Endothelial cell of umbilical vein (primary cell): ENCODE measurements around the gene EXOC6B. TPM values are rescaled to one million over a fixed set of nuclear protein-coding genes. Genes with fewer than 3 reads are reported as not detected.

Experiments
- BruUV-seq: library from RNA; stranded (reverse); fragments of 400-500 nt; replicated peaks from 2 replicates; lab custom pipeline; 2021; lab: Mats Ljungman, UMichigan
- CTCF ChIA-PET: fragments of 300-600, 350-600 bp; sonication (Branson Sonifier 250); formaldehyde crosslinking; loops from one replicate; lab custom pipeline; 2021; ENCODE audit warnings: antibody characterized with exemption, inconsistent platforms; lab: Charles Lee
- POLR2A ChIA-PET: fragments of 300-600, 350-600 bp; sonication (Branson Sonifier 250); formaldehyde crosslinking; loops from one replicate; lab custom pipeline; 2021; ENCODE audit warnings: antibody characterized with exemption, inconsistent platforms; lab: Charles Lee
- DNase-seq: peaks from one replicate; pipeline ENCODE4 v3.0.0-alpha.2; 2011; ENCODE audit warnings: low read depth, low spot score
- FAIRE-seq: peaks from 2 replicates; lab custom pipeline; 2011; peaks lifted over from hg19 to GRCh38; lab: Jason Lieb, UNC
- H2AFZ ChIP-seq: 2 replicates; pipeline ENCODE4 v1.6.0; 2012; ENCODE audit warnings: low read depth, low read length, control low read depth, inconsistent platforms
- H3K27ac ChIP-seq: 2 replicates; pipeline ENCODE4 v1.5.1; 2011; ENCODE audit warnings: low read depth, mild to moderate bottlenecking, control low read depth, low read length, moderate library complexity; ENCODE audit not compliant: insufficient read depth
- H3K27me3 ChIP-seq, 2 experiments: 2 replicates each; pipeline versions ENCODE4 v1.6.0 to v1.6.1; 2011; ENCODE audit warnings: low read length in 2 of 2, mixed read lengths in 1 of 2; ENCODE audit not compliant: control insufficient read depth in 2 of 2, insufficient read depth in 2 of 2
- H3K36me3 ChIP-seq, 2 experiments: 2 replicates in 1 of 2; 3 replicates in 1 of 2; pipeline ENCODE4 v1.5.1; 2011; ENCODE audit warnings: low read length in 2 of 2, mild to moderate bottlenecking in 1 of 2, moderate library complexity in 1 of 2; ENCODE audit not compliant: control insufficient read depth in 2 of 2, insufficient read depth in 2 of 2; ENCODE audit errors: extremely low read depth in 1 of 2
- H3K4me1 ChIP-seq: 3 replicates; pipeline ENCODE4 v1.5.1; 2011; ENCODE audit warnings: mild to moderate bottlenecking, low read length; ENCODE audit not compliant: control insufficient read depth, insufficient read depth; ENCODE audit errors: extremely low read depth
- H3K4me2 ChIP-seq: 2 replicates; pipeline ENCODE4 v1.6.1; 2011; ENCODE audit warnings: low read length, control low read depth, mixed read lengths; ENCODE audit not compliant: insufficient read depth
- H3K4me3 ChIP-seq, 3 experiments: fragments of 200-600 bp in 1 of 3; sonication (generic), shearing (Covaris generic) in 1 of 3; replicated peaks in 1 of 3; 2 replicates each; pipeline ENCODE4 v1.5.1; 2011 to 2016; ENCODE audit warnings: control low read depth in 3 of 3, low read length in 3 of 3, mild to moderate bottlenecking in 2 of 3, inconsistent platforms in 1 of 3, low read depth in 1 of 3, moderate library complexity in 1 of 3; ENCODE audit not compliant: insufficient read depth in 1 of 3
- H3K79me2 ChIP-seq: 2 replicates; pipeline ENCODE4 v1.6.0; 2012; ENCODE audit warnings: low read length, inconsistent platforms; ENCODE audit not compliant: control insufficient read depth, insufficient read depth
- H3K9ac ChIP-seq: replicated peaks from 2 replicates; pipeline ENCODE3; 2011; ENCODE audit warnings: low read length, control low read depth; ENCODE audit not compliant: insufficient read depth; ENCODE audit errors: extremely low read depth
- H3K9me1 ChIP-seq: replicated peaks from 3 replicates; pipeline ENCODE4 v1.6.0; 2011; ENCODE audit warnings: mild to moderate bottlenecking, low read length; ENCODE audit not compliant: control insufficient read depth, insufficient read depth; ENCODE audit errors: extremely low read depth
- H3K9me3 ChIP-seq: replicated peaks from 2 replicates; pipeline ENCODE4 v1.5.1; 2012; ENCODE audit warnings: low read length, inconsistent platforms; ENCODE audit not compliant: control insufficient read depth, insufficient read depth
- H4K20me1 ChIP-seq: replicated peaks from 2 replicates; pipeline ENCODE3; 2011; ENCODE audit warnings: mild to moderate bottlenecking, low read length; ENCODE audit not compliant: control insufficient read depth, insufficient read depth; ENCODE audit errors: extremely low read depth
- EZH2 ChIP-seq: IDR thresholded peaks from 2 replicates; pipeline ENCODE4 v1.6.1; 2012; ENCODE audit warnings: borderline replicate concordance, low read depth, mild to moderate bottlenecking, moderate library complexity, low read length, inconsistent platforms; ENCODE audit not compliant: severe bottlenecking
- FOS ChIP-seq: IDR thresholded peaks from 2 replicates; pipeline ENCODE4 v1.6.1; 2011; ENCODE audit warnings: mild to moderate bottlenecking, low read length, moderate library complexity, borderline replicate concordance; ENCODE audit not compliant: insufficient read depth
- GATA2 ChIP-seq: IDR thresholded peaks from 2 replicates; pipeline ENCODE4 v1.7.0; 2011; ENCODE audit warnings: low read depth, mild to moderate bottlenecking, moderate library complexity, mixed read lengths, low read length; ENCODE audit not compliant: insufficient read length, insufficient read depth
- JUN ChIP-seq: IDR thresholded peaks from 2 replicates; pipeline ENCODE4 v1.6.1; 2011; ENCODE audit warnings: borderline replicate concordance, low read depth; ENCODE audit not compliant: insufficient read length, insufficient read depth
- MYC ChIP-seq: IDR thresholded peaks from one replicate; pipeline ENCODE4 v1.6.1; 2011; ENCODE audit warnings: mild to moderate bottlenecking, low read depth, low read length
- POLR2A ChIP-seq: IDR thresholded peaks from 2 replicates; pipeline ENCODE4 v1.6.1; 2012; ENCODE audit warnings: low read depth, mild to moderate bottlenecking, control low read depth, low read length
- POLR2AphosphoS5 ChIP-seq: IDR thresholded peaks from 2 replicates; pipeline ENCODE4 v1.6.1; 2012; ENCODE audit warnings: low read depth, mild to moderate bottlenecking, control low read depth, low read length, moderate library complexity; ENCODE audit not compliant: insufficient read depth
- dilution Hi-C: fragments of 300-500 bp; cut with MboI; formaldehyde crosslinking; loops from one replicate; pipeline ENCODE4 v1.15.0; 2019; ENCODE audit warnings: low sequenced_read_pairs; ENCODE audit not compliant: extremely low pct_ligation_motif_present
- intact Hi-C: fragments of 100-400 bp; cut with micrococcal nuclease; formaldehyde crosslinking; loops from one replicate; pipeline ENCODE4 v1.10.0; 2022
- polyA plus RNA-seq, 4 experiments: library from polyadenylated mRNA; depleted of rRNA in 3 of 4; stranded (reverse) in 3 of 4; unstranded in 1 of 4; fragments of >200 nt; gene quantifications; 2 replicates each; pipeline versions ENCODE4 v1.2.1 to v1.2.3, GENCODE V29; 2011 to 2012; ENCODE audit warnings: missing spikeins in 1 of 4
- total RNA-seq: library from RNA; stranded (reverse); gene quantifications from 2 replicates; pipeline ENCODE4 v1.2.3, GENCODE V29; 2021
- TF ChIP-seq, protein P1 (sequence below), 2 donors: IDR thresholded peaks; 1 replicate in 1 of 2; 2 replicates in 1 of 2; pipeline ENCODE4 v1.5.1; 2011; ENCODE audit warnings: low read length in 2 of 2, mild to moderate bottlenecking in 2 of 2, moderate library complexity in 2 of 2, control low read depth in 1 of 2, inconsistent platforms in 1 of 2, low read depth in 1 of 2; ENCODE audit not compliant: insufficient read depth in 1 of 2; ENCODE audit errors: extremely low read depth in 1 of 2
- TF ChIP-seq, protein P2 (sequence below): IDR thresholded peaks from 2 replicates; pipeline ENCODE4 v1.6.1; 2011; ENCODE audit not compliant: insufficient read depth, insufficient read length

The EXOC6B gene
- total and polyA plus RNA-seq, 2 donors (not counting 3 experiments of a cell fraction or from before 2014, with no cell fraction given) = 10.8 to 34.8 TPM

DNA sequence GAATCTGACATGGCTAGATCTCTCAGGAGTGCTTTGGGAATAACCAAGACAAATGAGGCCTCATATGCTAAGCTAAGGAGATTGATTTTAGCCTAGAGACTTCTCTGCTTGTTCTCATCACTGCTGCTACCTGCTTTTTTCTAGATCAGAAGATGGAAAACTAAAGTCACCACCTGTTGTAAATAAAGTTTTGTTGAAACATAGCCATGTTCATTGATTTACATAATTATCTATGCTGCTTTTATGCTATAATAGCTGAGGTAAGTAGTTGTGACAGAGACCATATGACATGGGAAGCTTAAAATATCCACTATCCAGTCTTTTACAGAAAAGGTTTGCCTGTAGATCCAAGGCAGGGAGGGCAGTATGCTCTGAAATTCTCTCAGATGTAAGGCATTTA is 632.1 kb downstream of the EXOC6B start:
- no peak overlapping the region for H3K27ac ChIP-seq
- H3K79me2 ChIP-seq = no peaks in the 10 kb centered on the region
- H3K9ac ChIP-seq = no peak overlapping the region
- no peak for FAIRE-seq
- no peaks in the 10 kb centered on the region for H3K9me3 ChIP-seq
- no peaks in the 10 kb centered on the region for H3K9me1 ChIP-seq
- DNase-seq = no peak
- no peaks in the 10 kb centered on the region for H3K36me3 ChIP-seq
- intact Hi-C loops = no loop called here
- no peaks in the 10 kb centered on the region for H3K27me3 ChIP-seq
- BruUV-seq = no TSS peak
- ChIA-PET CTCF (interaction anchor here (1.1 to 1.5 kb wide), 2 partner anchors 9 to 11 kb away, joined by 3 read pairs; no protein-coding TSS in a partner anchor), POLR2A (no interaction called here)
- no peaks in the 10 kb centered on the region for H4K20me1 ChIP-seq
- H3K4me3 ChIP-seq = no peak overlapping the region
- TF ChIP-seq, protein P1, sequence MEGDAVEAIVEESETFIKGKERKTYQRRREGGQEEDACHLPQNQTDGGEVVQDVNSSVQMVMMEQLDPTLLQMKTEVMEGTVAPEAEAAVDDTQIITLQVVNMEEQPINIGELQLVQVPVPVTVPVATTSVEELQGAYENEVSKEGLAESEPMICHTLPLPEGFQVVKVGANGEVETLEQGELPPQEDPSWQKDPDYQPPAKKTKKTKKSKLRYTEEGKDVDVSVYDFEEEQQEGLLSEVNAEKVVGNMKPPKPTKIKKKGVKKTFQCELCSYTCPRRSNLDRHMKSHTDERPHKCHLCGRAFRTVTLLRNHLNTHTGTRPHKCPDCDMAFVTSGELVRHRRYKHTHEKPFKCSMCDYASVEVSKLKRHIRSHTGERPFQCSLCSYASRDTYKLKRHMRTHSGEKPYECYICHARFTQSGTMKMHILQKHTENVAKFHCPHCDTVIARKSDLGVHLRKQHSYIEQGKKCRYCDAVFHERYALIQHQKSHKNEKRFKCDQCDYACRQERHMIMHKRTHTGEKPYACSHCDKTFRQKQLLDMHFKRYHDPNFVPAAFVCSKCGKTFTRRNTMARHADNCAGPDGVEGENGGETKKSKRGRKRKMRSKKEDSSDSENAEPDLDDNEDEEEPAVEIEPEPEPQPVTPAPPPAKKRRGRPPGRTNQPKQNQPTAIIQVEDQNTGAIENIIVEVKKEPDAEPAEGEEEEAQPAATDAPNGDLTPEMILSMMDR (IDR thresholded peaks at IDR 0.05; ENCODE audit: extremely low read depth in 1 of 2, insufficient read depth in 1 of 2, low read depth in 1 of 2, low read length in 2 of 2) = no peak
- TF ChIP-seq MYC = no peak
- TF ChIP-seq POLR2AphosphoS5 = no peak
- TF ChIP-seq EZH2 = no peak
- TF ChIP-seq FOS = no peak
- no peak for TF ChIP-seq POLR2A
- TF ChIP-seq, protein P2, sequence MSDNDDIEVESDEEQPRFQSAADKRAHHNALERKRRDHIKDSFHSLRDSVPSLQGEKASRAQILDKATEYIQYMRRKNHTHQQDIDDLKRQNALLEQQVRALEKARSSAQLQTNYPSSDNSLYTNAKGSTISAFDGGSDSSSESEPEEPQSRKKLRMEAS = no peak
- no peak for TF ChIP-seq GATA2
- TF ChIP-seq JUN = no peak
- H3K4me2 ChIP-seq = no peak overlapping the region
- H2AFZ ChIP-seq = no peak overlapping the region
- no peaks in the 10 kb centered on the region for H3K4me1 ChIP-seq
- dilution Hi-C loops = no loop called here
